Measurements from ENCODE around the gene CNDP2.

GRCh38 chr18:74528478-74528877 is 32.3 kb downstream of the CNDP2 start:
- TF ChIP-seq CTCF (IDR thresholded peaks at IDR 0.05) (no peak), POLR2AphosphoS5 (IDR thresholded peaks at IDR 0.05; ENCODE audit: insufficient read depth in 1 of 2, low read depth in 1 of 2) (no peak), POLR2A (IDR thresholded peaks at IDR 0.05) (no peak)

Data from vagina (tissue), 2 donors.